ENCODE measurements around the gene IQSEC1.

IQSEC1 gene

DNA sequence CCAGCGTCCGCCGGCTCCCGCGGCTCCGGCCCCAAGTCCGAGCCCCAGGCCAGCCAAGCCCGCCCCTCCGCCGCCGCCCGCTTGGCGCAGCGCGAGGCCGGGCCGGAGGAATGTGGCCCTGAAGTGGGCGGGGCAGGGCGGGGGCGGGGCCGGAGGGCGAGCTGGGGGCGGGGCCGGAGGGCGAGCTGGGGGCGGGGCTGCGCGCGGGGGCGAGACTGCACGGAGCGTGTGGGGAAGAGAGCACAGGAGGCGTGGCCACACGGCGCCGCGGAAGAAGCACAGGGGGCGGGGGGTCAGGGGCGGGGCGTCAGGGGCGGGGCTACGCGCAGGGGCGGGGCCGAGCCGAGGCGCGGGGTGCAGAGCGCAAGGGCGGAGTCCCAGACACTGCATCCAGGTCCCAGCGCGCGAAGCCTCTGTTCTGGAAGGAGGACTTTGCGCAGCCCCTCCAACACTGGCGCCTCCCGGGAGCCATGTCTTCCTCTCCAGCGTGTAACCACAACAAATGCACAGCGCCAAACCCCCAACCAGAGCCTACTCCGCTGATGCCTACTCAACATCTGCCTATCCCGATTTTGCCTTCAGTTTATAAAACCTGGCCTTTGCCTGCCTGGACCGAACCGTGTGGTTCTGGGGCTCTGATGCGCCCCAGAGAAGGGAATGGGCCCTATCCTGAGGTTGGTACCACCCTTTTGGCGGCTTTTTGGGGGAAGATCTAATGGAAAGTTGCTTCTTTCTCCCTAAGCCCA is 105.5 kb downstream of the IQSEC1 start:
- DNase-seq (ENCODE audit: low spot score), result peak; percentile 98

DNA sequence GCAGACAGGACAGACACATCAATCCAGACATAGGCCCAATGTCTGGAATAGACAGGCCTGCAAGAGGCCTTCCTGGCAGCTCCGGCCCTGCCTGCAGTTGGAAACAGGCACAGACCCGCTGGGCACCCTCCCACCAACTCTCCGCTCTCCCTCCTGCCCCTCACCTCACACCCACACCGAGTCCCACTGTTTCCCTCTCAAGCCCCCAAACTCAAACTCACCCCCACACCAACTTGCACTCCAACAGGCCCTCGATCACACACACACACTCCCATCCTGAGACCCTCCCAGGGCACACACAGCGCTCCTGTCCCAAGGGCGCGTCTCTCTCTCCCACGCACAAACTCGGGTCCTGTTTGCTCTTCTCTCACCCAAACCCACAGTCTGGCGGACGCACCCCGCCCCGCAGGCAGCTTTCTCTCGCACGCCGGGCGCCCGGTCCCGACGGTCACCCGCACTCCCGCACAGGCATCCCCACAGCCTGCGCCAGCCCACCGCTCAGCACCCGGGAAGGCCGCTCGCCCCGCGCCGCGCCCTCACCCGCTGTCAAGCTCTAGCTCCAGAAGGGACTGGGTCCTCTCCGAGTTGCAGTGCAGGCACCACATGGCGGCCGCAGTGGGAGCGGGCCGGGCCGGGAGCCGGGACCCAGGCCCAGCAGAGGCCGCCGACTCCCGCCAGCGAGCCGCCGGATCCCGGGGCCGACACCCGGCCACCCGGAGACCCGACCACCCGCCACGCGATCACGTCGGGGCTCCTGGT is 106.2 kb downstream of the IQSEC1 start:
- peak; percentile 77 for DNase-seq (ENCODE audit: low spot score)

DNA sequence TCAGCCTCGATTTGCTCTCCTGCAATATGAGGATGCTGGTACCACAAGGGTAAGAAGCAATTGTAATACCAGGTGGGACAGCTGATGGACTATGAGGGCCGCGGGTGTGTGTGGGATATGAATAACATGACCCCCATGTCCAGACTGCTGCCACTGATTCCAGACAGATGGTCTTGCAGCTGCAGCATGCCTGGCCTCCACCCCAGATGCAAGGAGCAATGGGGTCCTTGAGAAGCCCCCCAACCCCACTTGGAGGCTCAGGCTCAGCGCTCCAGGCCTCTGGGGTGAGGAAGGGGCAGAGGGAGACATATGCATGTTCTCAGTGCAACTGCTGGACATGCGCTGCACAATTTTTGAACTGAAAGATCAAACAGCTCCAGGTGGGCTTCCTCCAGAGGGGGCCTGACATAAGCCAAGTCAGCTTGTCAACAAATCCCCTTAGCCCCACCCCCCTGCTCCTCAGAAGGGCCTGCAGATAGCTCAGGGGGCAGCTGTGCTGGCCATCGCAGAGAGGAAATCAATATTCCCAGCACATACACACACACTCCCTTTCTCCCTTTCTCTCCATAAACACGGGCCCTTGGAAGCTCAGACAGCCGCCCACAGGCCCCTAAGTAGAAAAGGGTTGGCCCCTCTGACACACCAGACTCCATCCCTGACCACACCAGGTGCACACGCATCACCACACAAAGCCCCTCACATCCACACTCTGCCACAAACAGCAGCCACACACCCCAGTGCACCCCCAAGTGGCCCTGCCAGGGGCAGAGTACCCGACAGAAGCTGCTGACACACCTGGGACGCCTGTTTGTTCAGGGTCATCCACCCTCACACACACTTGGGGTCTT is 107.0 kb downstream of the IQSEC1 start:
- peak; percentile 79 for DNase-seq (ENCODE audit: low spot score)

DNA sequence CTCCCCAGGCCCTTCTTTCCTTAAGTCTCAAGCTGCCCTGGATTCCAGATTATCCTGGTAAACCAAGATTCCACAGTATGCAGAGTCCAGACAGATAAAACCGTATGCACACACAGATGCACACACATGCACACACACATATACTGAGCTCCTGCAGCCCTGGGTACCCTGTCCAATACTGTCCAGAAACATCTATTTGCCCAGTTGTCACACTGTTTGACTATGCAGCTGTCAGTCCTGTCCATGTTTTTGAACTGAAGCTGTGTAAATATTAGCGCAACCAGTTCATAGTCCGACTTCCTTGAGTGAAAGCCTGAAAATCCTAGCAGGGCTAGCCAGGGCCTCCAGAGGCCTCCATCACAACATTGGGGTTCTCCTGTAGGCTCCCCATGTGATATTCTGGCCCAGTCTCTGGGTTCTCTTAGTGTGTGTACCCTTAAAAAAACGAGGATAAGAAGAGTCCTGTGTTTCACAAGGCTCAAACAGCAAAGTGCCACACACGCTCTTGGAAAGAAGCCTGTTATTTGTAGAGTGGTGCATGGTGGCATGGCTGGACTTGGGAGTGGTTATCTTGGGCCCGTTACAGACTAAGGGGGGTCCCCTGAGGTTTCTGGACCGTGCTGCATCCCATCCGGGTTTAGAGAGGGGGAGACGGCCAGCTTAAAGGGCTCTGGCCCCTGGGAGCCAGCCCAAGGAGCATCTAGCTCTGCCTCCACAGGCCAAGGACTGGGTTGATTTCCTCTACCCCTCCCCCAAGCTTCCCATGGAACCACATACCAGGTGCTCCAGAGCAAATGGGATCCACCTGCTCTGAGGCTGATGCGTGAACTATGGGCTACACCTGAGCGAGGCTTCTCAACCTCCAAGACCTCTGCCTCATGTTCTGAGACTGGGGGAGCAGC is 108.3 kb downstream of the IQSEC1 start:
- DNase-seq (ENCODE audit: low spot score), result peak; percentile 98

DNA sequence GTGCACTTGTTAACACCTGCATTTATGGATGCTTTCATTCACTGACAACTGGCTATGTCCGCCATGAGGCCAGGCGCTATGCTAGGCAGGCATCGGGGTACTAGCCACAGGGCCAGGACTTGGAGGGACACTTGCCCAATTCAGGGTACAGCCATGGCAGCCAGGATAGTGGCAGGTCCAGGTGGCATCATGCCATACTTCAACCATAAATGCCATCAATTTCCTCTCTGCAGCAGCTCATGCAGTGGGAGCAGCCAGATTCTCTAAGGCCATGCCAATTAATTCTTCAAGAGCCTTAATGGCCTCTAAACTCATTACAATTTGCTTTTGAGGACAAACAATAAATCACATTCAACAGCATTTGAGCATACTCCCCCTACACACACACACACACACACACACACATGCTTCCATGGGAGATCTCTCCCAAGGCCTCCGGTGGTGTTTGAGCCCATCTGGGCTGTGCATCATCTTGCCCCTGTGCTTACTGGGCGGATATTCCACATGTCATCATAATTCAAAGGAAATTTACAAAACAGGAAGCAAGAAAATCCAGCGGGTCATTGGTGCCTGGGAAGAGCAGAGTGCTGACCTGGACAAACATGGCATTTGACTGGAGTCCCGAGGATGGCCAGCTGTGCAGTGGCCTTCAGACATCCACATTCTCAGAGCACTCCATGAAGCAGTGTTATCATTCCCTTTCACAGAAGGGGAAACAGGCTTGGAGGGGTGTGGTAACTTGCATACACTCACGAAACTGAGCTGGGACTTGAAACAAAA is 109.1 kb downstream of the IQSEC1 start:
- peak; percentile 52 for DNase-seq (ENCODE audit: low spot score)

DNA sequence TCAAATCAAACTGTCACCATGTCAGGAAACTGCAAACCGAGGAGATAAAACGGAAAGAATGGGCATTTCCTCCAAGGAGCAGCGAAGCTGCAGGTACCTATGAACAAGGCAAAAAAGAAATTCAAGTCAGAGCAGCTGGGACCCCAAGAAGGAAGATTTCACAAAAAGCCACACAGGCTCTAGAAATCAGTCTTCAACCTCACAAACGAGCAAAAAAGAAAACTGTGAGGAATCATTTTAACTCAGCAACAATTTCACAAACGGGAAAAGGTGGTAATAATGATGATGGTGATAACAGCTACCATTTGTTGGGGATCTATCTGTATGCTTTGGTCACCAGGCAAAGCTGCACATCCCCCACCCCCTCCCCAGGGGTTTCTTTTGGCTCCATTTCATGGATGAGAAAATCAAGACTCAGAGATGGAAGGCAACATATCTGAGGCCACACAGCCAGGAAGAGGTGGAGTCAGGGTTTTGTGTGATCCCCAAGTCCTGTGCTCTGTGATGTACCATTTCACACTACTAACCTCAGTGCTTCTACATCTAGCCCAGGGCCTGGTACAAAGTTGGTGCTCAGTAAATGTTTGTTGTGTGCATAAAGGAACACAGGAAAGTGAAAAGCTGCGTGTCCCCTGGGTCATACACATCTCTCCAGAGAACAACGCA is 109.9 kb downstream of the IQSEC1 start:
- no peak for DNase-seq (ENCODE audit: low spot score)

DNA sequence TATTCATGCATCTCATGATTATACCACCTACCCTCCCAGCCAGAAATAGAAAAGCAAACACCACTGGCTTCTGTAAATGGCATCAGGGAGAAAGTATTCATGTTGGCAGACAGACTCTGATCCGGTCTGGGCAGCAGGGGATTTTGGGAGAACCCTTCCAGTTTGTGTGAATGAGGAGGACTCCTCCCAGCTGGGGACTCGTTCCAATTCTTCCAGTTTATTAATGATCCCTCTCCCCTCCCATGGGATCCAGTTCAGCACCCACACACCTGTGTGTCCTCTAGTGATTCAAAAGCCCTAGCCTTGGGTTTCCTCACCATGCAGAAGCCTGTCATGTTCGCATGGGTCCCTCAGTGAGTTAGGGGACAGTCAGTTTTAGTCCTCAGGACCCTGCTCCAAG is 110.9 kb downstream of the IQSEC1 start:
- no peak for DNase-seq (ENCODE audit: low spot score)

DNA sequence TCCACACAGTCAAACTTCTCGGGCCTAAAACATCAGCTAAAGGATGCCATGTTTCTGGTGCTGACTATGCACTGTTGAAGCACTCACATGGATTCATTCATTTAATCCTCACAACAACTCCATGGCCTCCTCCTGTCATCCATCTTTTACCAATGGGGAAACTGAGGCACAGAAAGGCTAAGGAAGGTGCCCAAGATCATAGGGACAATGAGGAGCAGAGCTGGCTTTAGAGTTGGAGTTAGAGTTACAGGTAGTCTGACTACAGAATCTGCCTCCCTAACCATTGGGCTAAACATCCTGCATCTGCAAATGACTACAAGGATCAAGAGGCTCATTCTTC is 111.6 kb downstream of the IQSEC1 start:
- DNase-seq (ENCODE audit: low spot score), result no peak

DNA sequence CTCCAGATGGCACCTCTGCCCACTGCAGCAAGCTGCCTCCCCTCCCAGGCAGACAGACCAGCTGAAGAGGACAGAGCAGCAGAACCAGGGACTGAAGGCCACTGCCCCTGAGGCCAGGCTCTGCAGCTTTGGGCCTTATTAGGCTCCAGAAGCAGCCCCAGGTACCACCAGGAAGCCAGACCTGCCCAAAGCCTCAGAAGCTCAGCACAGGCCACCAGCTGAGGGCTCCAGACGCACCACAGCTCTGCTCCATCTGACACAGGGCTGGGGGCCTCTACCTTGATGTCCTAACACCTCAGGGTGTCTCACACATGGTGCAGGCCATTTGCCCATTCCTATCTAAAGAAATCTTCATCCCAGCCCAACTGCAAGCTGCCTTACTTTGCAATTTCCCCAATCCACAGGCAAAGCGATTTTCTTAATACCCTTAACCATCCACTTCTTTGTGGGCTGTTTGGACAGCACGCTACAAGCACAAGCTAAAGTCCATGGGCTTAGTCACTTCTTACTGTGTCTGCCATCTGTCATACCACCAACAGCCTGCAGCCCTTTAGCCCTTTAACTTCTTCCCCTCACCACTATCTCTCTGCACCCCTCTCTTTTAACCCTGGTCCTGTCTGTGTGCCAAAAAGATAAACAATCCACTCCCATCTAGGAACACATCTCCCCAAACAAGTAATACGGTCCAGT is 112.1 kb downstream of the IQSEC1 start:
- DNase-seq (ENCODE audit: low spot score), result no peak

DNA sequence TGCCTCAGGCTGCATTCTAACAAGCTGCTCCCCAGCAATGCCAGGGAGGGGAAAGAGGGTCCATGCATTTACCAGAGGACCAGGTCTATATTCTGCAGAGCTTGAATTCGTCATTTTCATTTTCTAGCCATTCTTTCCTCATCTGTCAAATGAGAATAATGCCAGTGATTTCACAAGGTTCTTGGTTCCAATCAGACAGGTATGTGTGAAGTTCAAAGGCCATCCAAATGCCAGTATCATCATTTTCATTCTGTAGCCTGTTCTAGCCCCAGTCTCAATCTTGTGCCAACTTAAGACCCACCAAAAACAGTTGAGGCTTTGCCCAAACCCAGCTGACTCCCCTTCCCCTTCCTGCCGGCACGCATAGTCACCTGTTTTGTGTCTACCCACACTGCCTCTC is 112.7 kb downstream of the IQSEC1 start:
- no peak for DNase-seq (ENCODE audit: low spot score)

DNA sequence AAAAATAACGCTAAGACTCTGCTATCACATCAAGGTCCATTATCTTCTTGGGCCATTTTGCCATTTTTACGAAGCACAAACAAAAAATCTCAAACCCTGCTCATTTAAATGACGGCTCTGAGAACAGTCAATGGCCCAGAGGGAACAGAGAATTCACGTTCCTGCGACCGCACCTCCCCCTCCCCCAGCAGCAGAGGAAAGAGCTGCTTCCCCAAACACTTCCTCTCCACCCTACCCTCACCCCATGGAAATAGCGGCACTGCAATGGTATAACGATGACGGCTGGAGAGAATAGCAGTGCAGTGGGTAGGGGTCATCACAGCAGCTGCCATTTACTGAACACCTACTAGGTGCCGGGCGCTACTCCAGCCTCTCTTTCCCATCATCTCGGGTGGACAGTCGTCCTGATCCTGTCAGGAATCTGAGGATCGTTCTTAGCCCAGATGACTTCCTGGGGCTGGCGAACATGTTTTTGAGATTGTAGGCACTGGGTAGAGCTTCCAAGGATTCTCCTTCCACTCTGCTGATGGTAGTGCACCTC is 113.3 kb downstream of the IQSEC1 start:
- no peak for DNase-seq (ENCODE audit: low spot score)

DNA sequence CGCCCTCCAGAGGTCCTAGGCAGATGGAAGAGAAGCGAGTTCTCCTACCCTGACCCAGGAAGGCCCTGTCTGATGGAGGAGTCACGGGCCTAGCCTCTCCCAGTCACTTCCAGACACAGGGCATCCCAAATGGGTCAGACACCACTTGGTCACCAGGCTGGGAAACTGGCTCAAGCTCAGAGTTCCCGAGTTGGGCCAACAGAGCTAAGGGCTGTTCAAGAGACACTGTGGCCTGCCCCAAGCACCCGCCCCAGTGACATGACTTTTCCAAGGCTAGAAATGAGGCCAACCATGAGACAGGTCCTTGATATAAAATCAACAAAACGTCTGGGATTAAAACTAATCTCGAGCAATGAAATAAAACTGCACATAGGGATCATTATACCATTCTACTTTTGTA is 113.8 kb downstream of the IQSEC1 start:
- DNase-seq (ENCODE audit: low spot score), result no peak

DNA sequence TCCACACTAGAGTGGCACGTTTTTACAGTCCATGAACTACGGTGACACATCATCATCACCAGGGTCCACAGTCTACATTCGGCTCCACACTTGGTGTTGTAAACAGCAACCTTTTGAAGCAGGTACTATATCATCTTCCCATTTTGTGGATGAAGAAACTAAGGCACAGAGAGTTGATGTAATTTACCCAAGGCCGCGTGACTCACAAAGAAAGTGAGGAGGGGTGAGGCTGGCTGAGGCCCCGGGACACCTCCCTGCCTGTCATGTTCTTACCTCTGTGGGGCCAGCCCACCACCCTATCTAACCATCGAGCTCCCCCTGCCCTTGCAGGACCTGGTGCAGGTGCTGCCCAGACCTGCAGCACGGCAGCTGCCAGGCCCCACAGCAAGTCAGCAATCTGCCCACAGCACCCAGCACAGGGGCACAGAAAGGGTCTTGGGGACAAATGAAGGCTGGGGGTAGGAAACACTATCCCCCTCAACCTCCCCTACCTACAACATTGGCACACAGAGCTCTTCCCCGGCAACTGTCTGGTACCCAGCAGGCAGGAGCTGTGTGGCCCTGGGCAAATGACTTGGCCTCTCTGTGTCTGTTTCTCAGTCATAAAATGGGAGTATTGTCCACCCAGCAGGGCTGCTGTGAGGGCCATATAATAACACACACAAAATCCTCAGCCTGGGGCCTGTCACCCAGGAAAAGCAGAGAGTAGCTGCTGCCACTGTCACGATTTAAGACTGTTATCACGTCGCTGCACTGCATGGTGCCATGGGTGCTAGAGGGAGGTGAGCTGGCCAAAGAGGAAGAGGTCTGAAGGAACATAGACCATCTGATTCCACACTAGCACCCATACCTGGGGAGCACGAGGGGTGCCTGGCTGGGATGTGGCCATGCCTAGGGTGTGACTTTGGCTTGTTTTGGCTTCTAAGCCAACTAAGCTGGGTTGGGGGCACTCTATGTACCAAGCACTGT is 115.1 kb downstream of the IQSEC1 start:
- no peak for DNase-seq (ENCODE audit: low spot score)

DNA sequence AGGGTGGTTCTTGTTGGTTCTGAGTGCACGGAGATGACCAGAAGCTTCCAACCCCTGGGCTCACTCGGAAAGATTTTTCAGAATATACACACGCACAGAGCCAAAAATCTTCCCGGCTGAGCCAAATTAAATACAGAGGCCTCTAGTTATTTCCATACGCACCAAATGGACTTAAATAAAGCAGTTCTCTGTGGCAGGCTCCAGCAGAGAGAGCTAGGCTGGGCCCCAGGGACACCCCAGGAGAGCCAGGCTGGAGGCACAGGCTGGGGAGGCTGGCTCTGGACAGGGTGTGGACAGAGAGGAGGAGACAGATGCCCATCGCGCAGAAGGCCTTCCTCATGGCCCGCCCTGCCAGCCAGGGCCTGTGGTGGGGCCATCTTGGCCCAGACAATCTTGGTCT is 115.9 kb downstream of the IQSEC1 start:
- no peak for DNase-seq (ENCODE audit: low spot score)

DNA sequence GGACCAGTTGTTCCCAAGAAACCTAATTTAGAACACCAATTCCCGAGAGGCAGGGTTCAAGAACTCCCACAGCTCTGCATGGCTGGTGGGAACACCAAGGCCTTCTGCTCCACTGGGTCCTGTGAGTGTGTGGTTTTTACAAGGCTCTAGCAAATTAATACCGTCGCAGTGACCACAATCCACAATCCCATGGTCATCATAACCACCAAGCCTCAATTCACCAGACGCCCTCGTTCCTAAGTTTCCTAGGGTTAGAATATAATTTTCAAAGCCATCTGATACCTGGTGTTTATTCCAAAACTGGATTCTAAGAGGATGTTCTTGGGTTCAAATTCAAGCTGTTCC is 116.9 kb downstream of the IQSEC1 start:
- DNase-seq (ENCODE audit: low spot score), result no peak

DNA sequence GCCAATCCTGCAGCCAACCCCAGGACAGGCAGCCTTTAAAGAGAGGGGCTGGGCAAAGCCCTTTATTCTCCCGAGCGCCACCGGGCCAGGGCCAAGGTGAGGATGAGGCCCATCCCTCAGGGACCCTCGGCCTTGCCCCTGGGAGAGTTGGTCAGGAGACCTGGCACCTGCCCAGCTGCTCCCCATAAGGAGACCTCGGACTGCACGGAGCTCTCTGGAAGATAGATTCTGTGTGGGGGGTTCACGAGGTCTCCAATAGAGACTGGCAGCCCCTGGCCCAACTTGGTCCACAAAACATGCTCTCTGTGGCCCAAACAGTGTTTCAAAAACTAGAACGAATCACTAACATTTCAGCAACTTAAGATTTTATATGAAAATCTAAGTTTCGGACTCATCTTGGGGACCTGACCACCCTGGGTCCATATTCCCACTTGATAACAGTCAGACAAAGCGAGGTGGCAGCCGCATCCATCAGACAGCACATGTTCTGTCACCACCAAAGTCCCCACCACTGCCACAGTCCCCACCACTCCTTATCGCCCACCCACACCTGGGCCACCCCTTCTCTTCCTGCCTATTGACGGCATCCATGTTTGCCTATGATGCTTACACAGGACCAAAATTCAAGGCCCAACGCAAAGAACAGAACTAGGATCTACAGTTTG is 117.4 kb downstream of the IQSEC1 start:
- no peak for DNase-seq (ENCODE audit: low spot score)

DNA sequence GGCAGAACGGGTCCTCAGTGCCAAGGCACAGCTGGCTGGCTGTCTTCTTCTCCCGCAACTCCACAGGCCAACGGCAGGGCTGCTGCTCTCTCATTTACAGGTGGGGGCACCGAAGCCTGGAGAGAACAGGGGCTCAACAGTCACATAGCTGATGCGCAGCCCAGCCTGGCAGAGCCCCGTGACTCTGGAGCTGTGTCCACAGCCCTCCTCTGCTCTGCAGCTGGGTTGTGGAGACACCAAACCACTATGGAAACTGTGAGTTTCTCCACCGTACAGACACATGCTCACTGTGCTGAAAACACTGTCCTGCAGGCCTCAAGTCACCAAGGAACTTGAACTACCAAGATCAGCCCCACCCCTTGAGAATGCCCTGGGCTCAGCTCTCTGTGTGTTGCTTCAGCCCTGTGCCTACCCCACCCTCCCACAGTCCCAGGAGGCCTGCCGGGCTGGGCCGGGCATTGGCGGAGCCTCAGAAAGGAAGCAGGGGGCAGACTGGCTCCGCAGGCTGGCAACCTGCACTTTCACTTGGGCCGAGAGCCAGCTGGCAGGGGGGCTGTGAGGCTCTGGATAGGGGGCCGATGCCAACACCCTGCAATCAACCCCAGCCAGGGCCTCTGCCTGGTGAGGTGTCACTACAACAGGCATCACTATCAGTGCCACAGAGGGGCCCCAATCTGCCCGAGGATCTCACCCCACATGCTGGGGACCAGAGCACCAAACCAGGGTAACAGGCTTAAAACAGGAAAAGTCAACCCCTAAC is 118.2 kb downstream of the IQSEC1 start:
- no peak for DNase-seq (ENCODE audit: low spot score)
